HG03045 (cell line): ENCODE data around the gene LRRC7.

ENCODE experiments used
- ATAC-seq: cut with Tn5 transposase; IDR thresholded peaks from one replicate; pipeline ENCODE4 v1.9.1; 2021; ENCODE audit warnings: mild to moderate bottlenecking, moderate library complexity; ENCODE audit not compliant: unreplicated experiment

Gene LRRC7

GRCh38 chr1:69567652-69568420, at the start of gene LRRC7:
Gene LRRC7, plus strand, starts transcription at chr1:69567922. Its CDS starts 718 bp downstream, at chr1:69568640.
- peak; percentile 30 for ATAC-seq

- no peak for ATAC-seq
Measured at GRCh38 chr1:69519006-69519405, 48.7 kb upstream of the LRRC7 start.

- ATAC-seq, result no peak
Measured at GRCh38 chr1:69520326-69520725, 47.4 kb upstream of the LRRC7 start.

- ATAC-seq, result no peak
Measured at GRCh38 chr1:69523032-69523431, 44.7 kb upstream of the LRRC7 start.

GRCh38 chr1:69523461-69523860, 44.3 kb upstream of the LRRC7 start:
- ATAC-seq, result no peak

- no peak for ATAC-seq
Measured at GRCh38 chr1:69524015-69524414, 43.7 kb upstream of the LRRC7 start.

GRCh38 chr1:69527273-69527672, 40.4 kb upstream of the LRRC7 start:
- no peak for ATAC-seq

GRCh38 chr1:69528376-69528775, 39.3 kb upstream of the LRRC7 start:
- no peak for ATAC-seq

- ATAC-seq, result no peak
Measured at GRCh38 chr1:69533343-69533742, 34.4 kb upstream of the LRRC7 start.

GRCh38 chr1:69534829-69535228, 32.9 kb upstream of the LRRC7 start:
- no peak for ATAC-seq

- ATAC-seq, result no peak
Measured at GRCh38 chr1:69535490-69535889, 32.2 kb upstream of the LRRC7 start.

- ATAC-seq, result no peak
Measured at GRCh38 chr1:69540052-69540451, 27.7 kb upstream of the LRRC7 start.

- no peak for ATAC-seq
Measured at GRCh38 chr1:69551476-69552324, 16.0 kb upstream of the LRRC7 start.

GRCh38 chr1:69553726-69554125, 14.0 kb upstream of the LRRC7 start:
- ATAC-seq, result no peak

- ATAC-seq, result no peak
Measured at GRCh38 chr1:69568421-69569174, 876 bp downstream of the LRRC7 start.

- no peak for ATAC-seq
Measured at GRCh38 chr1:69569175-69569541, 1.4 kb downstream of the LRRC7 start.

GRCh38 chr1:69569576-69570328, 2.0 kb downstream of the LRRC7 start:
- no peak for ATAC-seq

- no peak for ATAC-seq
Measured at GRCh38 chr1:69570356-69570755, 2.6 kb downstream of the LRRC7 start.

- ATAC-seq, result no peak
Measured at GRCh38 chr1:69572921-69573320, 5.2 kb downstream of the LRRC7 start.

GRCh38 chr1:69573911-69574310, 6.2 kb downstream of the LRRC7 start:
- ATAC-seq, result no peak

- no peak for ATAC-seq
Measured at GRCh38 chr1:69585666-69586065, 17.9 kb downstream of the LRRC7 start.
